Measurements from ENCODE around the gene RIMBP2.

The RIMBP2 gene

DNA sequence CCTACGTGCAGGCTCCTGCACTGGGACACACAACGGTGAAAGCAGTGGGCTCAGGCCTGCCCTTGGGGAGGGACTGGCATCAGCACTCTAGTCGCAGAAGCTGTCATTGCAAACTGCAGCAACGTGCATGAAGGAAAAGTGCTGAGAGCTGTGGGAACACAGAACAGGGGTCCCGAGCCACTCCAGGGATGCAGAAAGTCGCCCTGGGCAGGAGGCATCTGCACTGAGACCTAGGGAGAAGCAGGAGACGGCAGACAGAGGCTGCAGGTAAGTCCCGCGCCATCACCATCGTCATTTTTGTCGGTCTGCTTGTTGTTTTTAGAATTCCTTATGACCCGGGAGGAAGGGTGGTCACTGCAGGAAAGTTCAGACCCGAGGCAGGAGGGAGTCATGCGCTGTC is 21.6 kb upstream of the RIMBP2 start:
- Histone ChIP-seq H3K9me3 (ENCODE audit: control insufficient read depth, low read length) (no peaks in the 10 kb centered on the region), H3K27ac (no peak overlapping the region), H3K27me3 (ENCODE audit: control insufficient read depth, insufficient read depth, low read length) (no peaks in the 10 kb centered on the region)

GRCh38 chr12:130729344-130729743 is 13.2 kb upstream of the RIMBP2 start:
- no peaks in the 10 kb centered on the region for H3K27me3 ChIP-seq (ENCODE audit: control insufficient read depth, insufficient read depth, low read length)
- no peaks in the 10 kb centered on the region for H3K79me2 ChIP-seq
- H3K36me3 ChIP-seq (ENCODE audit: control insufficient read depth, insufficient read depth, low read length): no peaks in the 10 kb centered on the region
- TF ChIP-seq CTCF (IDR thresholded peaks at IDR 0.05): no peak
- no peak overlapping the region for H3K9ac ChIP-seq
- H3K4me2 ChIP-seq (ENCODE audit: low read length): no peak overlapping the region
- no peaks in the 10 kb centered on the region for H3K9me3 ChIP-seq (ENCODE audit: control insufficient read depth, low read length)
- no peak overlapping the region for H3K27ac ChIP-seq
- no peaks in the 10 kb centered on the region for H3K4me1 ChIP-seq
- no peak overlapping the region for H3K4me3 ChIP-seq (ENCODE audit: low read depth, low read length)
- H2AFZ ChIP-seq: peak overlapping the region; percentile 33

More for the DNA sequence above, 21.6 kb upstream of the RIMBP2 start:
- Histone ChIP-seq H3K9ac (no peak overlapping the region), H3K4me2 (ENCODE audit: low read length) (no peak overlapping the region), H3K79me2 (no peaks in the 10 kb centered on the region), H3K36me3 (ENCODE audit: control insufficient read depth, insufficient read depth, low read length) (no peaks in the 10 kb centered on the region), H2AFZ (no peak overlapping the region), H3K4me3 (ENCODE audit: low read depth, low read length) (no peak overlapping the region), H3K4me1 (no peaks in the 10 kb centered on the region)
- TF ChIP-seq CTCF (IDR thresholded peaks at IDR 0.05): no peak

DNA sequence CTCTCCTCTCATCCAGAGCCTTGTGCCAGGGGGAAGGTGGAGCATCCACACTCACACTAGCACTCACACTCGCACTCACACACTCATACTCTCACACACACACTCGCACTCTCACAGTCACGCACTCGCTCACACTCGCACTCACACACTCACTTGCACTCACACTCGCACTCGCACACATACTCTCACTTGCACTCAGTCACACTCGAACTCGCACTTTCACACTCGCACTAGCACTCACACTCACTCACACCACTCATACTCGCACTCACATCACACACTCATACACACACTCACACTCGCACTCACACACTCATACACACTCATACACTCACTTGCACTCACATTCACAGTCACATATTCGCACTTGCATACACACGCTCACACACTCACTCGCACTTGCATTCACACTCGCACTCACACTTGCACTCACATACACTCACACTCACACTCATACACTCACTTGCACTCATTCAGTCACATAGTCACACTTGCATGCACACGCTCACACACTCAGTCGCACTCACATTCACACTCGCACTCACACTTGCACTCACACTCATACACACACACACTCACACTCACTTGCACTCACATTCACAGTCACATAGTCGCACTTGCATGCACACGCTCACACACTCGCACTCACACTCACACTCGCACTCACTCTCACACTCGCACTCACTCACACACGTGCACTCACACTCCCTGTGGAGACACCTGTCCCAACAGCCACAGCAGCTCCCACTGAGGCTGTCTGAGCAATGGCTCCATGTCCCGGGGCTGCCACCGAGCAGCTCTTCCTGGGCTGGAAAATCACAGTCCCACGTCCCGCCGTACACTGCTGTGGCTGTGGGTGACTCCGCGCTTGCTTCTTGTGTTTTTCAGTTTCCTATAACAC is 12.3 kb upstream of the RIMBP2 start:
- TF ChIP-seq CTCF (IDR thresholded peaks at IDR 0.05): no peak
- H3K27ac ChIP-seq: no peak overlapping the region
- no peak overlapping the region for H3K9ac ChIP-seq
- no peak overlapping the region for H3K4me3 ChIP-seq (ENCODE audit: low read depth, low read length)
- no peaks in the 10 kb centered on the region for H3K27me3 ChIP-seq (ENCODE audit: control insufficient read depth, insufficient read depth, low read length)
- no peak overlapping the region for H2AFZ ChIP-seq
- no peaks in the 10 kb centered on the region for H3K36me3 ChIP-seq (ENCODE audit: control insufficient read depth, insufficient read depth, low read length)
- H3K9me3 ChIP-seq (ENCODE audit: control insufficient read depth, low read length): no peaks in the 10 kb centered on the region
- no peaks in the 10 kb centered on the region for H3K4me1 ChIP-seq
- no peaks in the 10 kb centered on the region for H3K79me2 ChIP-seq
- H3K4me2 ChIP-seq (ENCODE audit: low read length): no peak overlapping the region

GRCh38 chr12:130719263-130719859 is 3.3 kb upstream of the RIMBP2 start:
- H3K4me2 ChIP-seq (ENCODE audit: low read length): no peak overlapping the region
- H2AFZ ChIP-seq: peak overlapping the region; percentile 69
- H3K9me3 ChIP-seq (ENCODE audit: control insufficient read depth, low read length): no peaks in the 10 kb centered on the region
- no peak overlapping the region for H3K9ac ChIP-seq
- H3K4me3 ChIP-seq (ENCODE audit: low read depth, low read length): no peak overlapping the region
- no peak overlapping the region for H3K27ac ChIP-seq
- no peaks in the 10 kb centered on the region for H3K4me1 ChIP-seq
- H3K27me3 ChIP-seq (ENCODE audit: control insufficient read depth, insufficient read depth, low read length): no peaks in the 10 kb centered on the region
- H3K79me2 ChIP-seq: no peaks in the 10 kb centered on the region
- no peaks in the 10 kb centered on the region for H3K36me3 ChIP-seq (ENCODE audit: control insufficient read depth, insufficient read depth, low read length)
- no peak for TF ChIP-seq CTCF (IDR thresholded peaks at IDR 0.05)

Measured in parathyroid adenoma (tissue), 2 donors.